IMR-90 (cell line): Measurements from ENCODE around the gene NUDT12. TPM values are rescaled to one million over a fixed set of nuclear protein-coding genes. Genes with fewer than 3 reads are reported as not detected.
A peak's percentile ranks its signal among the peaks of the same experiment; 100 is the strongest.

Experiments used
- ATAC-seq: fragments of 200-7000 bp; cut with Tn5 transposase; 2 replicates; pipeline ENCODE4 v1.9.1; 2020; ENCODE audit warnings: low read depth, mild to moderate bottlenecking, moderate library complexity
- BruUV-seq: library from RNA; stranded (reverse); fragments of 400-500 nt; replicated peaks from 2 replicates; lab custom pipeline; 2021; lab: Mats Ljungman, UMichigan
- CTCF ChIA-PET: fragments of 300-600 bp; formaldehyde crosslinking; extraction: SDS; loops from one replicate; lab custom pipeline; 2021; ENCODE audit warnings: antibody characterized with exemption; lab: Yijun Ruan, JAX
- POLR2A ChIA-PET: fragments of 300-600 bp; sonication (Branson Sonifier 250); formaldehyde crosslinking; loops from one replicate; lab custom pipeline; 2022; ENCODE audit warnings: antibody characterized with exemption; ENCODE audit not compliant: unreplicated experiment; lab: Charles Lee
- DNase-seq: peaks from one replicate; pipeline ENCODE4 v3.0.0; 2013
- H2AFZ ChIP-seq: replicated peaks from 2 replicates; pipeline ENCODE3; 2013; ENCODE audit warnings: low read length, mild to moderate bottlenecking; ENCODE audit not compliant: poor library complexity
- H2AK5ac ChIP-seq: 2 replicates; pipeline ENCODE4 v1.6.1; 2013; ENCODE audit warnings: low read depth, low read length, inconsistent platforms
- H2AK9ac ChIP-seq: replicated peaks from 2 replicates; pipeline ENCODE3; 2013; ENCODE audit warnings: mild to moderate bottlenecking, low read depth, low read length, moderate library complexity; ENCODE audit not compliant: poor library complexity
- H2BK120ac ChIP-seq: 2 replicates; pipeline ENCODE4 v1.6.1; 2013; ENCODE audit warnings: low read depth, low read length, inconsistent platforms
- H2BK15ac ChIP-seq: 3 replicates; pipeline ENCODE4 v1.6.1; 2013; ENCODE audit warnings: low read depth, low read length, inconsistent platforms
- H2BK20ac ChIP-seq: 2 replicates; pipeline ENCODE4 v1.6.1; 2013; ENCODE audit warnings: low read depth, mild to moderate bottlenecking, inconsistent platforms, low read length, moderate library complexity
- H2BK5ac ChIP-seq: 2 replicates; pipeline ENCODE4 v1.6.1; 2013; ENCODE audit warnings: mild to moderate bottlenecking, low read depth, low read length, inconsistent platforms; ENCODE audit not compliant: poor library complexity, severe bottlenecking
- H3K14ac ChIP-seq: replicated peaks from 2 replicates; pipeline ENCODE4 v1.6.1; 2013; ENCODE audit warnings: low read depth, low read length, inconsistent platforms
- H3K18ac ChIP-seq: 2 replicates; pipeline ENCODE4 v1.6.1; 2013; ENCODE audit warnings: low read depth, low read length, control low read depth
- H3K23ac ChIP-seq: 2 replicates; pipeline ENCODE4 v1.6.1; 2013; ENCODE audit warnings: low read depth, low read length, inconsistent platforms
- H3K27ac ChIP-seq: 2 replicates; pipeline ENCODE4 v1.5.1; 2013; ENCODE audit warnings: mild to moderate bottlenecking, control low read depth, low read length; ENCODE audit not compliant: insufficient read depth
- H3K27me3 ChIP-seq: 2 replicates; pipeline ENCODE4 v1.6.1; 2013; ENCODE audit warnings: low read length; ENCODE audit not compliant: control insufficient read depth, insufficient read depth
- H3K36me3 ChIP-seq: 2 replicates; pipeline ENCODE4 v1.6.1; 2013; ENCODE audit warnings: low read length, mixed read lengths; ENCODE audit not compliant: control insufficient read depth, insufficient read depth
- H3K4ac ChIP-seq: 2 replicates; pipeline ENCODE4 v1.6.1; 2013; ENCODE audit warnings: low read depth, low read length, inconsistent platforms
- H3K4me1 ChIP-seq: 2 replicates; pipeline ENCODE4 v1.6.1; 2013; ENCODE audit warnings: low read length, mixed read lengths; ENCODE audit not compliant: control insufficient read depth, insufficient read depth
- H3K4me2 ChIP-seq: 2 replicates; pipeline ENCODE4 v1.6.1; 2013; ENCODE audit warnings: low read depth, mild to moderate bottlenecking, control low read depth, low read length, moderate library complexity
- H3K4me3 ChIP-seq: 2 replicates; pipeline ENCODE4 v1.5.1; 2013; ENCODE audit warnings: low read depth, mild to moderate bottlenecking, control low read depth, low read length, moderate library complexity; ENCODE audit not compliant: insufficient read depth
- H3K56ac ChIP-seq: 2 replicates; pipeline ENCODE4 v1.6.1; 2013; ENCODE audit warnings: low read length, inconsistent platforms; ENCODE audit not compliant: insufficient read depth; ENCODE audit errors: extremely low read depth
- H3K79me1 ChIP-seq, 2 experiments: 2 replicates each; pipeline ENCODE4 v1.6.1; 2013; ENCODE audit warnings: low read length in 2 of 2, inconsistent platforms in 1 of 2, low read depth in 1 of 2
- H3K9ac ChIP-seq: 2 replicates; pipeline ENCODE4 v1.6.1; 2013; ENCODE audit warnings: low read depth, low read length, control low read depth
- H3K9me1 ChIP-seq: 2 replicates; pipeline ENCODE4 v1.6.1; 2013; ENCODE audit warnings: low read length, inconsistent platforms; ENCODE audit not compliant: insufficient read depth
- H3K9me3 ChIP-seq: 2 replicates; pipeline ENCODE4 v1.6.1; 2013; ENCODE audit warnings: low read length; ENCODE audit not compliant: control insufficient read depth, insufficient read depth
- H4K20me1 ChIP-seq: 2 replicates; pipeline ENCODE4 v1.6.1; 2013; ENCODE audit warnings: low read length, inconsistent platforms; ENCODE audit not compliant: insufficient read depth
- H4K5ac ChIP-seq: 2 replicates; pipeline ENCODE4 v1.6.1; 2013; ENCODE audit warnings: mild to moderate bottlenecking, low read depth, low read length, control low read depth
- H4K8ac ChIP-seq, 2 experiments: 2 replicates each; pipeline ENCODE4 v1.6.1; 2013; ENCODE audit warnings: low read depth in 2 of 2, low read length in 2 of 2, control low read depth in 1 of 2, inconsistent platforms in 1 of 2
- H4K91ac ChIP-seq: 2 replicates; pipeline ENCODE4 v1.6.1; 2013; ENCODE audit warnings: low read depth, low read length, inconsistent platforms; ENCODE audit not compliant: insufficient read depth
- CEBPB ChIP-seq: IDR thresholded peaks from 2 replicates; pipeline ENCODE4 v1.6.1; 2012; ENCODE audit warnings: low read depth, low read length, improper control_type of control experiment
- MAFK ChIP-seq: IDR thresholded peaks from 2 replicates; pipeline ENCODE4 v1.6.1; 2012; ENCODE audit warnings: low read depth, low read length, improper control_type of control experiment
- POLR2A ChIP-seq: IDR thresholded peaks from 2 replicates; pipeline ENCODE4 v1.6.1; 2012; ENCODE audit warnings: mild to moderate bottlenecking, low read depth, low read length
- RFX5 ChIP-seq: IDR thresholded peaks from 2 replicates; pipeline ENCODE4 v1.8.0; 2012; ENCODE audit warnings: low read depth, mild to moderate bottlenecking, low read length, moderate library complexity
- WGBS, 2 experiments: methylation state at CpG; one replicate each; pipeline versions ENCODE4 v1.1.5 to v1.1.7; 2013; ENCODE audit warnings: missing lambda C conversion rate in 2 of 2; ENCODE audit not compliant: insufficient read length in 1 of 2; ENCODE audit errors: extremely low coverage in 2 of 2; 5-methylcytosine and 5-hydroxymethylcytosine counted together
- dilution Hi-C: fragments of 300-500 bp; cut with HindIII; formaldehyde crosslinking; loops from one replicate; pipeline ENCODE4 v1.14.3; 2018; ENCODE audit warnings: low sequenced_read_pairs; ENCODE audit not compliant: unreplicated experiment
- in situ Hi-C: fragments of 300-500 bp; cut with MboI; formaldehyde crosslinking; loops from 3 replicates; pipeline ENCODE4 v1.14.3; 2019; ENCODE audit warnings: low sequenced_read_pairs, inconsistent platforms, mixed read lengths
- intact Hi-C: fragments of 100-400 bp; cut with micrococcal nuclease; formaldehyde crosslinking; loops from 2 replicates; pipeline ENCODE4 v1.10.0; 2022
- polyA plus RNA-seq, 3 experiments: library from polyadenylated mRNA; depleted of rRNA; stranded (reverse); fragments of >200 nt; gene quantifications; 2 replicates each; pipeline ENCODE4 v1.2.3, GENCODE V29; 2012; ENCODE audit warnings: low replicate concordance in 1 of 3
- total RNA-seq: library from RNA; depleted of rRNA; stranded (reverse); fragments of >200 nt; gene quantifications from 2 replicates; pipeline ENCODE4 v1.2.3, GENCODE V29; 2012
- TF ChIP-seq, protein P1 (sequence below): fragments of 150-350 bp; IDR thresholded peaks from 2 replicates; pipeline ENCODE4 v1.6.1; 2017; ENCODE audit warnings: mild to moderate bottlenecking, antibody characterized with exemption, low read length, low read depth

NUDT12 gene
- total and polyA plus RNA-seq, 2 of the 4 experiments (the other 2 are of a cell fraction) = 3.7 to 5.9 TPM

DNA sequence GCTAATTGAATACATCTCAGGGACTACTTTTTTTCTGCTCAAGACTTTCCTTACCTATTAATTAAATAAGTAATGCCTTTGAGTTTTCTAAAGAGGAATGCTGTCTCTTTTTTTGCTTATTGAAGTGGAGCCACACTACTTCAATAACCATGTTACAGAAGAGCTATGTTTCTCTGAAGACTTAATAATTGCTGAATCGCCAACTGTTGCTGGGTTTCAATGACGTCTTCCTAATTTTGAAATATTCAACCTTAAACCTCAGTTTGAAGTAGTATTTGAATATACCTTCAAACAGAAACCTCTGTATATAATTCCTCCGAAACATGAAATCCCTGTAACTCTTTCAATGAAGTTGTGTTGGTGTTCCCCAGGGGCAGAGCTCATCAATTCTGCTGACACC, 21.0 kb downstream of the NUDT12 start:
- POLR2A ChIA-PET = no interaction called here
- Histone ChIP-seq H2AK9ac (no peak overlapping the region), H3K9me3 (no peaks in the 10 kb centered on the region), H2BK120ac (no peak overlapping the region), H3K18ac (no peak overlapping the region), H2AFZ (no peak overlapping the region), H3K14ac (no peak overlapping the region), H3K23ac (no peak overlapping the region), H2BK5ac (no peak overlapping the region), H2BK15ac (no peak overlapping the region), H3K27me3 (no peaks in the 10 kb centered on the region), H4K20me1 (no peaks in the 10 kb centered on the region), H3K9me1 (no peaks in the 10 kb centered on the region), H3K9ac (no peak overlapping the region), H3K36me3 (no peaks in the 10 kb centered on the region), H4K91ac (no peak overlapping the region), H3K27ac (no peak overlapping the region), H2AK5ac (no peak overlapping the region), H3K79me1 (no peaks in the 10 kb centered on the region), H3K4ac (no peak overlapping the region), H3K56ac (no peak overlapping the region), H3K4me3 (no peak overlapping the region), H3K4me1 (no peaks in the 10 kb centered on the region), H4K8ac (no peak overlapping the region), H2BK20ac (no peak overlapping the region), H3K4me2 (no peak overlapping the region), H4K5ac (no peak overlapping the region)
- in situ Hi-C loops = no loop called here
- BruUV-seq = no TSS peak
- DNase-seq = no peak
- dilution Hi-C loops = no loop called here
- TF ChIP-seq RFX5 (no peak), MAFK (peak; percentile 64), POLR2A (no peak), CEBPB (no peak)
- TF ChIP-seq, protein P1, sequence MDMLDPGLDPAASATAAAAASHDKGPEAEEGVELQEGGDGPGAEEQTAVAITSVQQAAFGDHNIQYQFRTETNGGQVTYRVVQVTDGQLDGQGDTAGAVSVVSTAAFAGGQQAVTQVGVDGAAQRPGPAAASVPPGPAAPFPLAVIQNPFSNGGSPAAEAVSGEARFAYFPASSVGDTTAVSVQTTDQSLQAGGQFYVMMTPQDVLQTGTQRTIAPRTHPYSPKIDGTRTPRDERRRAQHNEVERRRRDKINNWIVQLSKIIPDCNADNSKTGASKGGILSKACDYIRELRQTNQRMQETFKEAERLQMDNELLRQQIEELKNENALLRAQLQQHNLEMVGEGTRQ = no peak
- intact Hi-C loops = no loop called here
- CTCF ChIA-PET = no interaction called here
- ATAC-seq = no peak
- WGBS, 2 experiments = no CpG with 5 or more reads among the region's 3 CpGs
